Ovary (tissue), 9 donors: ENCODE results near the gene RCCD1. TPM values are rescaled to one million over a fixed set of nuclear protein-coding genes. Genes with fewer than 3 reads are reported as not detected.

ENCODE experiments used
- DNase-seq, 5 donors: peaks; one replicate each; pipeline ENCODE4 v3.0.0-alpha.2; 2019 to 2020
- H3K27ac ChIP-seq, 2 donors: fragments of 200-600 bp; one replicate each; pipeline versions ENCODE4 v1.5.1 to v1.8.0; 2019 to 2022
- H3K27me3 ChIP-seq: fragments of 200-600 bp; one replicate; pipeline ENCODE4 v1.8.0; 2022
- H3K36me3 ChIP-seq: fragments of 200-600 bp; sonication (generic); one replicate; pipeline ENCODE4 v1.5.1; 2019
- H3K4me1 ChIP-seq: one replicate; pipeline ENCODE4 v1.8.1; 2013; ENCODE audit warnings: mild to moderate bottlenecking, moderate library complexity; ENCODE audit not compliant: insufficient read depth
- H3K4me3 ChIP-seq: fragments of 200-600 bp; sonication (generic); one replicate; pipeline ENCODE4 v1.5.1; 2017
- H3K9me3 ChIP-seq, 2 donors: fragments of 200-600 bp in 1 of 2; sonication (generic) in 1 of 2; one replicate each; pipeline versions ENCODE4 v1.5.1 to v1.8.1; 2013 to 2019; ENCODE audit warnings: mild to moderate bottlenecking in 1 of 2, moderate library complexity in 1 of 2
- EP300 ChIP-seq: sonication (generic); formaldehyde crosslinking; IDR thresholded peaks from one replicate; pipeline ENCODE4 v1.6.1; 2017; ENCODE audit warnings: antibody characterized with exemption
- POLR2A ChIP-seq: fragments of 450-650 bp; IDR thresholded peaks from one replicate; pipeline ENCODE4 v1.6.1; 2017; ENCODE audit warnings: antibody characterized with exemption, mild to moderate bottlenecking, moderate library complexity
- WGBS, 3 donors: extraction: QIAGEN DNeasy Blood & Tissue Kit in 1 of 3; methylation state at CpG; one replicate each; pipeline versions ENCODE4 v1.1.5 to v1.1.7; 2013 to 2017; 5-methylcytosine and 5-hydroxymethylcytosine counted together
- intact Hi-C, 4 donors: fragments of 100-400 bp; cut with DNase I; formaldehyde crosslinking; loops; one replicate each; pipeline versions ENCODE4 v1.11.0 to v1.15.1; 2022 to 2023
- polyA plus RNA-seq, 2 donors: library from polyadenylated mRNA; stranded (reverse); fragments of 200-250 nt in 1 of 2; fragments of 350-450 nt in 1 of 2; fragmentation: Illumina TruSeq in 1 of 2; extraction: RNeasy Lipid Tissue Mini Kit (QIAGEN cat#74804) in 1 of 2; gene quantifications; one replicate each; pipeline ENCODE4 v1.2.3, GENCODE V29; 2013 to 2014
- small RNA-seq: library from RNA; depleted of rRNA; stranded (forward); fragments of <200 nt; gene quantifications from one replicate; pipeline ENCODE3, GENCODE V24; 2016
- total RNA-seq, 7 donors: library from RNA; depleted of rRNA in 2 of 7; stranded (reverse); fragments of >200 nt in 2 of 7; fragmentation: NEBNext Ultra II Directional in 3 of 7; extraction: Animal tissue kit (Norgen Biotek cat#: 25700) in 3 of 7; gene quantifications; one replicate each; pipeline versions ENCODE4 v1.1.0 to v1.2.4, GENCODE V29; 2016 to 2023
- TF ChIP-seq, protein P1 (sequence below), 3 donors: fragments of 450-650 bp in 2 of 3; fragments of 200-600 bp in 1 of 3; IDR thresholded peaks; one replicate each; pipeline versions ENCODE4 v1.5.1 to v1.8.0; 2016 to 2022; ENCODE audit warnings: antibody characterized with exemption in 3 of 3, mild to moderate bottlenecking in 1 of 3
- donor health status: DM: no; HTN: no; CAD: no; lungs with moderate emphysema.
- donor health status: DM: no; HTN: no; CAD: no.
- donor health status: Bipolar disorder and iron deficiency.
- donor health status: DM: yes; HTN: yes; CAD: no.
- donor health status: DM: no; HTN: no; CAD: no.
- donor health status: DM: yes; HTN: yes; CAD: no.

RCCD1 gene
- total and polyA plus RNA-seq, 9 donors = 8.7 to 15.6 (median 13.3) TPM

DNA sequence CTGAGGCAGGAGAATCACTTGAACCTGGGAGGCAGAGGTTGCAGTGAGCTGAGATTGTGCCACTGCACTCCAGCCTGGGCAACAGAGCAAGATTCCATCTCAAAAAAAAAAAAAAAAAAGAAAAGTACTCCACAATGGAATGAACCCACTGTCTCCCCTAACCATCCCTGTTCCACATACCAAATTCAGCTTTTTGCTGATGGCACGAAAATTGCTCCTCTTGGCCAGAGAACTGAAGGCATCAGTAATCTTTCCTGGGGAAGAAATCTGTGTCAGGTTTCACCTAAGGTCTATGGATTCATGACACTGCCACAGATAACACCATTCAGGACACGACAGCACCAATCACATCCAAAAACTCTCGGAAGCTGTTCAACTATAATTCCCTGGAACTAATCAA, 46.5 kb downstream of the RCCD1 start:
- Histone ChIP-seq H3K27me3 (no peaks in the 10 kb centered on the region), H3K36me3 (no peaks in the 10 kb centered on the region), H3K27ac (no peak overlapping the region), H3K4me1 (no peaks in the 10 kb centered on the region), H3K4me3 (no peak overlapping the region), H3K9me3 (no peaks in the 10 kb centered on the region)
- no peak for DNase-seq
- intact Hi-C loops = no loop called here
- WGBS, 3 donors = 87 to 93% (median 90%) methylated on average over 3 of the region's 3 CpGs
- TF ChIP-seq, protein P1, sequence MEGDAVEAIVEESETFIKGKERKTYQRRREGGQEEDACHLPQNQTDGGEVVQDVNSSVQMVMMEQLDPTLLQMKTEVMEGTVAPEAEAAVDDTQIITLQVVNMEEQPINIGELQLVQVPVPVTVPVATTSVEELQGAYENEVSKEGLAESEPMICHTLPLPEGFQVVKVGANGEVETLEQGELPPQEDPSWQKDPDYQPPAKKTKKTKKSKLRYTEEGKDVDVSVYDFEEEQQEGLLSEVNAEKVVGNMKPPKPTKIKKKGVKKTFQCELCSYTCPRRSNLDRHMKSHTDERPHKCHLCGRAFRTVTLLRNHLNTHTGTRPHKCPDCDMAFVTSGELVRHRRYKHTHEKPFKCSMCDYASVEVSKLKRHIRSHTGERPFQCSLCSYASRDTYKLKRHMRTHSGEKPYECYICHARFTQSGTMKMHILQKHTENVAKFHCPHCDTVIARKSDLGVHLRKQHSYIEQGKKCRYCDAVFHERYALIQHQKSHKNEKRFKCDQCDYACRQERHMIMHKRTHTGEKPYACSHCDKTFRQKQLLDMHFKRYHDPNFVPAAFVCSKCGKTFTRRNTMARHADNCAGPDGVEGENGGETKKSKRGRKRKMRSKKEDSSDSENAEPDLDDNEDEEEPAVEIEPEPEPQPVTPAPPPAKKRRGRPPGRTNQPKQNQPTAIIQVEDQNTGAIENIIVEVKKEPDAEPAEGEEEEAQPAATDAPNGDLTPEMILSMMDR (IDR thresholded peaks at IDR 0.05) = no peak
- TF ChIP-seq POLR2A (no peak), EP300 (no peak)

DNA sequence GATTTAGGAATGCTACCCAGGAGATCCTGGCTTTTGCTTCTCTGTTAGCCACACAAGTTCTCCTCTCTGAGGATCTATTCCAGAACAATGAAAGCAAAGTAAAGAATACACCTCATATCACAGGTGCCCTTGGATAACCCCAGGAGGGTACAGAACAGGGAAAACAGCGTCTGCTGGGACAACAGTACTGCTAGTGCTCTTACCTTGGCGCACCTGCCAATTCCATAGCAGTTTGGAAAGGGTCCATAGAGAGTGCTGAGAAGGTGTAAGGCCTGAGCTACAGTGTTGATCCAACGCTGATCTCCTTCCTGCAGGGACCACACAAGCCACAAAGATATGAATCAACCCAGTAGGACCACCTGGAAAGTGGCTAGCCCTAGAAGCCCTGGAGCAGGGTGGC, 52.6 kb downstream of the RCCD1 start:
- Histone ChIP-seq H3K27me3 (no peaks in the 10 kb centered on the region), H3K4me3 (no peak overlapping the region), H3K27ac (no peak overlapping the region), H3K9me3 (no peaks in the 10 kb centered on the region), H3K36me3 (no peaks in the 10 kb centered on the region), H3K4me1 (no peaks in the 10 kb centered on the region)
- intact Hi-C loops = no loop called here
- TF ChIP-seq POLR2A (no peak), EP300 (no peak)
- TF ChIP-seq, protein P1 (IDR thresholded peaks at IDR 0.05) = no peak
- no peak for DNase-seq
- 85 to 99% (median 91%) methylated on average over 3 of the region's 3 CpGs for WGBS, 3 donors

Small RNA genes within 50 kb of the gene (small RNA-seq; reads per million reads assigned to genes)
- gene RF00019 = not detected

Other genes starting within 250 kb of the RCCD1 start
- gene BLM, start 237.5 kb upstream of the RCCD1 start, total RNA-seq = 1 to 10 TPM in 1 of 7 donors, under 1 TPM in 5, not detected in 1; 0.15 to 1.9 (median 0.78) TPM
- 1 to 10 TPM in 1 of 2 donors, under 1 TPM in 1; 0.40 to 1.3 TPM for gene BLM, start 237.5 kb upstream of the RCCD1 start, polyA plus RNA-seq
- gene FURIN, start 86.3 kb upstream of the RCCD1 start, total RNA-seq = 10 to 100 TPM; 17.9 to 38.6 (median 35.1) TPM
- 10 to 100 TPM in 1 of 2 donors, 1 to 10 TPM in 1; 6.2 to 33.7 TPM for gene FURIN, start 86.3 kb upstream of the RCCD1 start, polyA plus RNA-seq
- 10 to 100 TPM; 20.0 to 37.2 (median 24.8) TPM for gene FES, start 70.4 kb upstream of the RCCD1 start, total RNA-seq
- gene FES, start 70.4 kb upstream of the RCCD1 start, polyA plus RNA-seq = 10 to 100 TPM in 1 of 2 donors, 1 to 10 TPM in 1; 2.2 to 25.6 TPM
- 10 to 100 TPM; 25.3 to 66.5 (median 39.5) TPM for gene MAN2A2, start 51.6 kb upstream of the RCCD1 start, total RNA-seq
- gene MAN2A2, start 51.6 kb upstream of the RCCD1 start, polyA plus RNA-seq = 10 to 100 TPM; 25.8 to 29.1 TPM
- 10 to 100 TPM; 11.7 to 17.2 (median 13.5) TPM for gene HDDC3, start 22.3 kb upstream of the RCCD1 start, total RNA-seq
- 10 to 100 TPM; 13.0 to 13.1 TPM for gene HDDC3, start 22.3 kb upstream of the RCCD1 start, polyA plus RNA-seq
- gene UNC45A, start 19.6 kb upstream of the RCCD1 start, total RNA-seq = 10 to 100 TPM; 26.2 to 75.6 (median 56.1) TPM
- 10 to 100 TPM; 30.5 to 50.8 TPM for gene UNC45A, start 19.6 kb upstream of the RCCD1 start, polyA plus RNA-seq
- 1 to 10 TPM; 5.7 to 9.2 (median 6.8) TPM for gene PRC1, start 39.7 kb downstream of the RCCD1 start, total RNA-seq
- gene PRC1, start 39.7 kb downstream of the RCCD1 start, polyA plus RNA-seq = 10 to 100 TPM in 1 of 2 donors, 1 to 10 TPM in 1; 6.5 to 13.2 TPM
- gene VPS33B, start 67.7 kb downstream of the RCCD1 start, total RNA-seq = 10 to 100 TPM in 6 of 7 donors, 1 to 10 TPM in 1; 8.5 to 17.4 (median 13.2) TPM
- 10 to 100 TPM in 1 of 2 donors, 1 to 10 TPM in 1; 9.2 to 14.0 TPM for gene VPS33B, start 67.7 kb downstream of the RCCD1 start, polyA plus RNA-seq
- 1 to 10 TPM in 1 of 7 donors, under 1 TPM in 5, not detected in 1; 0.11 to 1.3 (median 0.22) TPM for gene SV2B, start 145.4 kb downstream of the RCCD1 start, total RNA-seq
- under 1 TPM; 0.10 to 0.93 TPM for gene SV2B, start 145.4 kb downstream of the RCCD1 start, polyA plus RNA-seq